Measurements from ENCODE around the gene USP11.
"Not testable (repeated sequence)": the region's sequence is repeated elsewhere in the genome, so short reads cannot be mapped to it uniquely, and the experiment has no call there.

USP11 gene

DNA sequence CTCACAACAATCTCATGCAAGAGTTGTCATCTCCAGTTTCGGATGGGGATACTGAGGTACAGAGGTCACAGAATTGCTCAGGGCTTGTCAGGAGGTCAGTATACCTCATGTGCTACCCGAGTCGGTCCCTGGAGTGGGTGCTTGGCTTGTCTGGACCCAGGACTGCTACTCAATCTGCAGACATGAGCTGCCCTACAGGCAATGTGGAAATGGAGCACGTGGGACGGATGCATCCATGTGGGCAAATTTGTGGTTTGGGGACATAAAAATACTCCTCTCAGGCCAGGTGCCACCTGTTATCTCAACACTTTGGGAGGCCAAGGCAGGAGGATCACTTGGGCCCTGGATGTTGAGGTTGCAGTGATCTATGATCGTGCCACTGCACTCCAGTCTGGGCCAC, 15.8 kb downstream of the USP11 start:
- no peaks in the 10 kb centered on the region for H3K4me1 ChIP-seq (ENCODE audit: insufficient read depth, low read length)
- peaks cover 37% of the 10 kb centered on the region for H3K36me3 ChIP-seq (ENCODE audit: insufficient read depth, low read length)
- H3K9me3 ChIP-seq (ENCODE audit: low read length), result no peaks in the 10 kb centered on the region
- no peak overlapping the region for H2AFZ ChIP-seq (ENCODE audit: low read depth, low read length)
- H3K27me3 ChIP-seq (ENCODE audit: insufficient read depth, low read length), result peaks cover 3% of the 10 kb centered on the region
- no peak overlapping the region for H3K4me3 ChIP-seq (ENCODE audit: low read length)

DNA sequence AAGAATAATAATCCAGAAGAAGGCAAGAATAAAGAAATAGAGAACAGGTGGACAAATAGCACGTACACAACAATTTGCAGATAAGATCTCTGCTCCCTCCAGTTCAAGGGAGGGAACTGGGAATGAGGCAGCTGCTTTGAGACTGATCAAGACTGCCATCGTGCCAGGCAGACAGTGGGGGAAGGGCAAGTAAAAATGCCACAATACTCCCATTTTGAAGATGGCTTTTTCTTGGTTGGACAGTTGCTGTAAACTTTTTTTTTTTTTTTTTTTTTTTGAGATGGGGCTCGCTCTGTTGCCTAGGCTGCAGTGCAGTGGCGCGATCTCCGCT, 17.2 kb downstream of the USP11 start:
- peaks cover 3% of the 10 kb centered on the region for H3K27me3 ChIP-seq (ENCODE audit: insufficient read depth, low read length)
- peaks cover 24% of the 10 kb centered on the region for H3K36me3 ChIP-seq (ENCODE audit: insufficient read depth, low read length)
- H2AFZ ChIP-seq (ENCODE audit: low read depth, low read length), result no peak overlapping the region
- H3K4me3 ChIP-seq (ENCODE audit: low read length), result no peak overlapping the region
- H3K4me1 ChIP-seq (ENCODE audit: insufficient read depth, low read length), result no peaks in the 10 kb centered on the region
- H3K9me3 ChIP-seq (ENCODE audit: low read length), result no peaks in the 10 kb centered on the region

DNA sequence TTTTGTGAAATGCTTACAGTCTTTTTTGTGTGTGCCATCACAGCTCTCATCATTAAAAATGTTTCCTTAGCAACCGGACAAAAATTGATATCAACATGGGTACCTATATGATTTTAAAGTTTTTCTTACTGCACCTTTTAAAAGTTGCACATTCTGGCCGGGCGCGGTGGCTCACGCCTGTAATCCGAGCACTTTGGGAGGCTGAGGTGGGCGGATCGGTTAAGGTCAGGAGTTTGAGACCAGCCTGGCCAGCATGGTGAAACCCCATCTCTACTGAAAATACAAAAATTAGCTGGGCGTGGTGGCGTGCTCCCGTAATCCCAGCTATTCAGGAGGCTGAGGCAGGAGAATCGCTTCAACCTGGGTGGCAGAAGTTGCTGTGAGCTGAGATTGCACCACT, 24.8 kb downstream of the USP11 start:
- H3K27me3 ChIP-seq (ENCODE audit: insufficient read depth, low read length); H3K9me3 ChIP-seq (ENCODE audit: low read length); H3K4me3 ChIP-seq (ENCODE audit: low read length); H2AFZ ChIP-seq (ENCODE audit: low read depth, low read length); H3K36me3 ChIP-seq (ENCODE audit: insufficient read depth, low read length); H3K4me1 ChIP-seq (ENCODE audit: insufficient read depth, low read length): not testable (repeated sequence)

DNA sequence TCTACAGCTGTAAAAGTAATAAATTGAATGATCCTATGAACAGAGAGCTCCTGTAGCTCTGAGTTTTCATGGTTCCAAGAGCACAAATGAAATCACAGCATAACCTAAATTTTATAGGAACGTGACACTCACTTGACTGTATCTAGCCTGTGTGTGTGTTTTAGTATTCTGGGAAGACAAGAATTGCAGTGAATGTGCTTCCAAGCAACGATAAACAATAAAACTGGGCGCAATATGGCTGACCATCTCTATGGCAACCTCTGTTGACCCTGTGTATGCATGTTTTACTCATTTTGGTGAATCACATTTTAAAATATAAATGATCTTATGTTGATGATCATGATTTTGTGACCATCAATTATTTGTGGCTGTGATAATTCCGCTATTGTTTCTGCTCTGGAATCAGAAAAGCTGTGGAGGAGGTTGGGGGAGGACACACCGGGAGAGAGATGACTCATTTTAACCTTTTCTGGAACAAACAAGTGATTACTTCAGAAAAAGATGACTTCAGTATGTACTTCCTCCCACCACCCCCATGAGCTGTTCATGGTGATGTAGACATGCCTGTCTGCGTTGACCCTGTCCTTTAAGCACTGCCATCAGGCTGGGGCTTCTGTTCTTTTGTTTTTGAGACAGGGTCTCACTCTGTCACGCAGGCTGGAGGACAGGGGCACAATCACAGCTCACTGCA, 31.8 kb downstream of the USP11 start:
- Histone ChIP-seq H3K36me3 (ENCODE audit: insufficient read depth, low read length) (no peaks in the 10 kb centered on the region), H3K9me3 (ENCODE audit: low read length) (no peaks in the 10 kb centered on the region), H2AFZ (ENCODE audit: low read depth, low read length) (no peak overlapping the region), H3K4me1 (ENCODE audit: insufficient read depth, low read length) (peaks cover 17% of the 10 kb centered on the region), H3K27me3 (ENCODE audit: insufficient read depth, low read length) (peaks cover 5% of the 10 kb centered on the region), H3K4me3 (ENCODE audit: low read length) (no peak overlapping the region)

DNA sequence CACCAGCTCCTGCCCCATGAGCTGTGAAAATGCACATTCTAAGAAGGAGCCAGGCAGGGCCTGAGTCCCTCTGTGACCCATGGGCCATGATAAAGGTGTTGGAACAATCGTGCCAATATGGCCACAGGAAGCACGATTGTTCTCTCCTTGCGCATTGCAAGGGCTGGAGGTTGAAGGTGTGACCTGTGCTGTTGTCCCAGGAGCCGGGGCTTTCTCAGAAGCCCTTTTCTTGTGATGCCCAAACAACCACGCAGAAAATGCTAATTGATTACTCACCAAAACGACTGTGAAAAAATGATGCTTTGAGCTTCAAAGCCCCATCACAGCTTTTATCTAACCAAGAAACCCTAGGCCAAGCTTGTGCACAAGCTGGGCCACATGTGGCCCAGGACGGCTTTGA, 33.8 kb downstream of the USP11 start:
- Histone ChIP-seq H3K4me1 (ENCODE audit: insufficient read depth, low read length) (peaks cover 17% of the 10 kb centered on the region), H2AFZ (ENCODE audit: low read depth, low read length) (no peak overlapping the region), H3K27me3 (ENCODE audit: insufficient read depth, low read length) (peaks cover 8% of the 10 kb centered on the region), H3K9me3 (ENCODE audit: low read length) (no peaks in the 10 kb centered on the region), H3K4me3 (ENCODE audit: low read length) (no peak overlapping the region), H3K36me3 (ENCODE audit: insufficient read depth, low read length) (no peaks in the 10 kb centered on the region)

DNA sequence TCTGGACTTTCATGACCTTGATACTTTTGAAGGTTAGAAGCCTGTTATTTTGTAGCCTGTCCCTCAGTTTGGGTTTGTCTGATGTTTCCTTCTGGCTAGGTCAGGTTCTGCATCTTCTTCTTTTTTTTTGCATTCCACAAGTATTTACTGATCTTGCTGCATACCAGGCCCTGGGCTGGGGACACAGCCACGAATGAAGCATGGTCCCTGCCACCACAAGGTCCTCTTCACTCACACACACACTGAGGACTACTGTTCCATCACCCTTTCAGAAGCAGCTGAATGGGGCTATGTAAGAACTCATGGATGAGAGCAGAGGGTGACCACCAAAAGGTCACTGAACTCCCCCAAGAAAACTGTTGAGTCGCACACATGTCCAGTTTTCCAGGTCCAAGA, 39.2 kb downstream of the USP11 start:
- H3K4me3 ChIP-seq (ENCODE audit: low read length), result no peak overlapping the region
- H3K9me3 ChIP-seq (ENCODE audit: low read length), result no peaks in the 10 kb centered on the region
- H3K4me1 ChIP-seq (ENCODE audit: insufficient read depth, low read length), result no peaks in the 10 kb centered on the region
- H2AFZ ChIP-seq (ENCODE audit: low read depth, low read length), result no peak overlapping the region
- H3K27me3 ChIP-seq (ENCODE audit: insufficient read depth, low read length), result peaks cover 14% of the 10 kb centered on the region
- H3K36me3 ChIP-seq (ENCODE audit: insufficient read depth, low read length), result no peaks in the 10 kb centered on the region

DNA sequence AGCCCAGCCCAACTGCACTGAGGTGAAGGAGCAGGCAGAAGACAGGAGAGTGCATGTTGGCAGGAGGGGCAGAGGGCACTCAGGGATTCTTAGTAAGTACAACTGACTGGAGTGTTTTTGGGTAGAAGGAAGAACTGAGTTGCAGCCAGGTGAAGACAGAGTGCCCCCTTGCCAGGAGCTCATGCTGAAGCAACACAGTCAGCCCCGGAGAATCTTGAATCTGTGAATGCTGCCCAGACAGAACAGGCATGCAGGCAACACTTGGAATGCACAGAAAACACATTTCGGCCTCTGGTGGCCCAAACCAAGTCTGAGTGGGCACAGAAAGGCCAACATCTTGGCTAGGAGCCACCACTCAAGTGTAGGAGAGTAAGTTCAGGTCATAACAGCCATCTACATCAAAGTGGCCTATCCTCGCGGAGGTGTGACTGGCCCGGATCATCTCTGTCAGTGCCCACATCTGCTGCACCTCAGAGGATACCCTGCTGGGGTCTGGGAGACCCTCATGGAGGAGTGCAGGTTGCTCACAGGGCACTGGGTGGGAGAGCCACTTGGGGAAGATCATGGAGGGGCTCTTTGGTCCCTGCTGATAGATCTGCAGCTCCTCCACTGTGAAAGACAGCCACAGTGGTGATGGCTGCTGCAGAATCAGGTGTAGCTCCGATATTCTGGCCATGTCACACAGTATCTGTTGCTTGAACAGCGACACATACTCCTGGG, 40.4 kb downstream of the USP11 start:
- Histone ChIP-seq H3K36me3 (ENCODE audit: insufficient read depth, low read length) (no peaks in the 10 kb centered on the region), H3K4me1 (ENCODE audit: insufficient read depth, low read length) (no peaks in the 10 kb centered on the region), H3K9me3 (ENCODE audit: low read length) (no peaks in the 10 kb centered on the region), H3K4me3 (ENCODE audit: low read length) (no peak overlapping the region), H2AFZ (ENCODE audit: low read depth, low read length) (no peak overlapping the region), H3K27me3 (ENCODE audit: insufficient read depth, low read length) (peaks cover 14% of the 10 kb centered on the region)

DNA sequence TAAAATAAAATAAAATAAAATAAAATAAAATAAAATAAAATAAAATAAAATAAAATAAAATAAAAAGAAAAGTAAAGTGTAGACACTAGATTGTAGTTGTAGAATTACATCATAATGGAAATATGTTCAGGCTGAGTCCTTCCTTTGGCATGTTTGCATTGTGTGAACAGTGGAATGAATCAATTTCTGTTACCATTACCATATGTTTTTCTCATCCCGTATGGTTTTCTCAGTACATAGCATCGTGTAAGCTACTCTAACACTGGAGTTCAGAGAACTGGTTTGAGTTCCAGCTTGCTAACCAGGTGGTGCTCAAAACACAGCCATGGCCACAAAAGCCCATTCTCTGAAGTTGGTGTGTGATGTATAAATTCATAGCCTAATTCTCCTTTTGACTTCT, 45.9 kb downstream of the USP11 start:
- Histone ChIP-seq H3K4me1 (ENCODE audit: insufficient read depth, low read length) (peaks cover 12% of the 10 kb centered on the region), H3K36me3 (ENCODE audit: insufficient read depth, low read length) (no peaks in the 10 kb centered on the region), H2AFZ (ENCODE audit: low read depth, low read length) (no peak overlapping the region), H3K27me3 (ENCODE audit: insufficient read depth, low read length) (peaks cover 4% of the 10 kb centered on the region), H3K9me3 (ENCODE audit: low read length) (no peaks in the 10 kb centered on the region), H3K4me3 (ENCODE audit: low read length) (no peak overlapping the region)

DNA sequence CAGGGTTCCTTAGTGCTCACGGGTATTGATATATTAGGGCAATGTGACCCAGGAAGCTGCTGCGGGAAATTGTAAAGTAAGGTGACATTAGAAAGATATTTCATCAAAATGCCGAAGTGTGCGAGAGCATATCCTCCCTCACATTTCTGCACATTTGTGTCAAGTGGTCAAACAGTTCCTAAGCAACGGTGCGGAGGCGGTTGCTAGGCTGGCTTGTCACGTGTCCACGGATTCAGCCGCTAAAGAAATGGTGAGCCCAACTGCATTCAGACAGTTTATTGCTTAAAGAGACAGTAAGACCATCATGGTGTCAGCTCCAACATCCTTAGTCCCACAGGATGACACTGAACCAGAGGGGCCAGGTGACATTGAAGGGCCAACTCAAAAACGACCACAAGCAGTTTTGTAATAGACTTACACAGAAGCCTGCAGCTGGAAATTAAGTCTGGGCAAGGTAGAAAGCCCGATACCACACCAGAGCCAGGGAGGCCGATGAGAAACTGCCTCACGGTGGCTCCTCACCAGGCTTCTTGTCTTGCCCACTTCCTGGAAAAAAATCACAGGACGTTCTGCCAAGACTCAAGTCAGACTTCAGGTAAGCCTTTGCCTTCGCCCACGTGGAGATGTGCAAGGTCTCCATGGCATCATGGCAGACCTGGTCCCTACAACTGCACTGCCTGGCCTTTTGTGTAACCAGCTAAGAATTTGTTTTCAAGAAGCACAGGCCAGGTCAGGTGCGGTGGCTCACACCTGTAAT, 50.4 kb downstream of the USP11 start:
- Histone ChIP-seq H3K27me3 (ENCODE audit: insufficient read depth, low read length) (peaks cover 4% of the 10 kb centered on the region), H2AFZ (ENCODE audit: low read depth, low read length) (no peak overlapping the region), H3K4me3 (ENCODE audit: low read length) (peak overlapping the region; percentile 31), H3K36me3 (ENCODE audit: insufficient read depth, low read length) (no peaks in the 10 kb centered on the region), H3K9me3 (ENCODE audit: low read length) (no peaks in the 10 kb centered on the region), H3K4me1 (ENCODE audit: insufficient read depth, low read length) (peaks cover 12% of the 10 kb centered on the region)

DNA sequence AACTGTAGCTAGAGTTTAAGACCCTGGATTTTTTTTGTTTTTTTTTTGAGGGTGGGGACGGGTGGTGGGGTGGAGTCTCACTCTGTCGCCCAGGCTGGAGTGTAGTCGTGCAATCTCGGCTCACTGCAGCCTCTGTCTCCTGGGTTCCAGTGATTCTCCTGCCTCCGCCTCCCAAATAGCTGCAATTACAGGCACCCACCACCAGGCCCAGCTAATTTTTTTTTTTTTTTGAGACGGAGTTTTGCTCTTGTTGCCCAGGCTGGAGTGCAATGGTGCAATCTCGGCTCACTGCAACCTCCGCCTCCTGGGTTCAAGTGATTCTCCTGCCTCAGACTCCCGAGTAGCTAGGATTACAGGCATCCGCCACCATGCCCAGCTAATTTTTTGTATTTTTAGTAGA, 51.8 kb downstream of the USP11 start:
- peaks cover 11% of the 10 kb centered on the region for H3K27me3 ChIP-seq (ENCODE audit: insufficient read depth, low read length)
- not testable (repeated sequence) for H2AFZ ChIP-seq (ENCODE audit: low read depth, low read length); H3K9me3 ChIP-seq (ENCODE audit: low read length); H3K4me3 ChIP-seq (ENCODE audit: low read length); H3K36me3 ChIP-seq (ENCODE audit: insufficient read depth, low read length)
- H3K4me1 ChIP-seq (ENCODE audit: insufficient read depth, low read length), result peaks cover 12% of the 10 kb centered on the region

DNA sequence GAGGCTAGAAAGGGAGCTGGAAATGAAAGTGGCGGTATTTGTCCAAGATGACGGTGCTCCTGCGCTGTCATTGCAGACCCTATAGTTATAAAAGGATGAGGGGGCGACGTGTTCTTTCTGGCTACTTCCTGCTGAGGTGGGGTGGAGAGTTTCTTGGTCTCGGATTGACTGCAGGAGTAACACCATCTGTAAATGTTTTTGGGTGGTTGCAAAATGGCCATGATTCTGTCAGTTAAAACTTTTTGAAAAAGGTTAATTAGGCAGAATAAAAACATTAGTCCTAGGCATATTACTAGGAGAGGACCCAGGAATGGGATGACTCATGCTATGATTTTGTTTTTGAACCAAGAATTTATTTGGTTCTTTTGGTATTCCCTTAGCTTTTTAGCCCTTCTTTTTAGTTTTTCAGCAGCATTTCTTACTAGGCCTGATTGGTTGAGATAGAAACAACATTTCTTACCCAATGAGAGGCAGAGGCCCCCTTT, 53.1 kb downstream of the USP11 start:
- no peaks in the 10 kb centered on the region for H3K36me3 ChIP-seq (ENCODE audit: insufficient read depth, low read length)
- peaks cover 12% of the 10 kb centered on the region for H3K4me1 ChIP-seq (ENCODE audit: insufficient read depth, low read length)
- peaks cover 14% of the 10 kb centered on the region for H3K27me3 ChIP-seq (ENCODE audit: insufficient read depth, low read length)
- H3K9me3 ChIP-seq (ENCODE audit: low read length), result no peaks in the 10 kb centered on the region
- no peak overlapping the region for H3K4me3 ChIP-seq (ENCODE audit: low read length)
- no peak overlapping the region for H2AFZ ChIP-seq (ENCODE audit: low read depth, low read length)

DNA sequence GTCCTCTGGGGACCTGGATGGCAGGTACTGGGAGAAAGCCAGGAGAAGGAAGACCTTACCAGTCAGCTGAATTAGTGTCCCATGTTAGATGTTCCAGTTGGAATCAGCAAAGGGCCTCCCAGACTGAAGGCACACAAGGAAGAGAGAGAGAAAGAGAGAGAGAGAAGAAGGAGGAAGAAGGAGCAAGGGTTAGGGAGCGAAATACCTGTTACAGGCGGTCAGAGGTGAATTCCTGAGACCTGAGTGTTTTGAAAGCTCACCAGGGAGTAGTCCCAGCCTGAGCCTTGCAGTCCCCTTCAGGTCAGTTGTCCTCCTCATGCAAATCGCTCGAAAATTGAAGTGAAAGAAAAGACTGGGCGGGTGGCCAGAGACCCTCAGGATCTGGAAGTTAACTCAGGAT, 60.3 kb downstream of the USP11 start:
- H2AFZ ChIP-seq (ENCODE audit: low read depth, low read length), result no peak overlapping the region
- no peaks in the 10 kb centered on the region for H3K36me3 ChIP-seq (ENCODE audit: insufficient read depth, low read length)
- H3K27me3 ChIP-seq (ENCODE audit: insufficient read depth, low read length), result peaks cover 23% of the 10 kb centered on the region
- no peak overlapping the region for H3K4me3 ChIP-seq (ENCODE audit: low read length)
- H3K9me3 ChIP-seq (ENCODE audit: low read length), result peaks cover 8% of the 10 kb centered on the region
- H3K4me1 ChIP-seq (ENCODE audit: insufficient read depth, low read length), result no peaks in the 10 kb centered on the region

DNA sequence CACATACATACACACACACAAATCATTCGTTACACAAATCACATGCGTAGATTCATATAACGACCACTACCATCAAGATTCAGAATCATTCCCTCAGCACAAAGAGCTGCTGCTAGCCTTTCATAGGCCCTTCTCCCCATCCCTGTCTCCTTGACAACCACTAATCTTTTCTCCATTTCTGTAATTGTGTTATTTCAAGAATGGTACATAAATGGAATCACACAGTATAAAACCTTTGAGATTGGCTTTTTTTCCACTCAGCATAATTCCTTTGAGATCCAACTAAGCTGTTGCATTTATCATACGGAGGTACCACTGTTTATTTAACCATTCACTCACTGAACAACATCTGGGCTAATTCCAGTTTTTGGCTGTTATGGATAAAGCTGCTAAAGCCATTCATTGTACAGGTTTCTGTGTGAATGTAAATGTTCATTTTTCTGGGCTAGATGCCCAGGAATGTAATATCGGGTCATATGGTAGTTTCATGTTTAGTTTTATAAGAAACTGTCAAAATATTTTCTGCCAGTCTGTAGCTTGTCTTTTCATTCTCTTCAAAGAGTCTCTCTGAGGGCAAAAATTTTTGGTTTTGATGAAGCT, 64.1 kb downstream of the USP11 start:
- Histone ChIP-seq H3K9me3 (ENCODE audit: low read length) (peaks cover 8% of the 10 kb centered on the region), H3K4me1 (ENCODE audit: insufficient read depth, low read length) (no peaks in the 10 kb centered on the region), H3K36me3 (ENCODE audit: insufficient read depth, low read length) (no peaks in the 10 kb centered on the region), H2AFZ (ENCODE audit: low read depth, low read length) (no peak overlapping the region), H3K4me3 (ENCODE audit: low read length) (no peak overlapping the region), H3K27me3 (ENCODE audit: insufficient read depth, low read length) (peaks cover 8% of the 10 kb centered on the region)

Measured in neuron (in vitro differentiated cells).